Renal pelvis (tissue), 12 donors: ENCODE measurements around the gene TMEM165. TPM values are rescaled to one million over a fixed set of nuclear protein-coding genes. Genes with fewer than 3 reads are reported as not detected.
"Not testable (repeated sequence)": the region's sequence is repeated elsewhere in the genome, so short reads cannot be mapped to it uniquely, and the experiment has no call there.

Source experiments
- DNase-seq: peaks from one replicate; pipeline ENCODE4 v3.0.0-alpha.2; 2013
- long read RNA-seq, 16 experiments: transcript quantifications; one replicate each; lab custom pipeline, GENCODE V29; 2026
- polyA plus RNA-seq, 3 donors: library from polyadenylated mRNA; unstranded; fragments of 120-200 nt; gene quantifications; one replicate each; pipeline ENCODE4 v1.2.1, GENCODE V29; 2013; ENCODE audit not compliant: insufficient read length in 3 of 3

Gene TMEM165, protein sequence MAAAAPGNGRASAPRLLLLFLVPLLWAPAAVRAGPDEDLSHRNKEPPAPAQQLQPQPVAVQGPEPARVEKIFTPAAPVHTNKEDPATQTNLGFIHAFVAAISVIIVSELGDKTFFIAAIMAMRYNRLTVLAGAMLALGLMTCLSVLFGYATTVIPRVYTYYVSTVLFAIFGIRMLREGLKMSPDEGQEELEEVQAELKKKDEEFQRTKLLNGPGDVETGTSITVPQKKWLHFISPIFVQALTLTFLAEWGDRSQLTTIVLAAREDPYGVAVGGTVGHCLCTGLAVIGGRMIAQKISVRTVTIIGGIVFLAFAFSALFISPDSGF
- polyA plus RNA-seq: 10 to 100 TPM; 71.1 to 87.6 (median 85.8) TPM
- long read RNA-seq, donor 1, transcript TMEM165-201 (6 exons, 1,928 nt): major isoform, 16 of 22 reads
- long read RNA-seq, donor 1, partial matches to known transcripts: 0 of 22 reads
- long read RNA-seq, donor 1, other reads (novel, unspliced or antisense): 0 of 22 reads
- long read RNA-seq, donor 2, transcript TMEM165-201 (6 exons, 1,928 nt): major isoform, 29 of 76 reads
- long read RNA-seq, donor 2, partial matches to known transcripts: 46 of 76 reads
- long read RNA-seq, donor 2, other reads (novel, unspliced or antisense): 0 of 76 reads
- long read RNA-seq, donor 3, transcript TMEM165-201 (6 exons, 1,928 nt): major isoform, 29 of 54 reads
- long read RNA-seq, donor 3, partial matches to known transcripts: 21 of 54 reads
- long read RNA-seq, donor 3, other reads (novel, unspliced or antisense): 0 of 54 reads
- long read RNA-seq, donor 4, transcript TMEM165-201 (6 exons, 1,928 nt): major isoform, 21 of 32 reads
- long read RNA-seq, donor 4, partial matches to known transcripts: 5 of 32 reads
- long read RNA-seq, donor 4, other reads (novel, unspliced or antisense): 0 of 32 reads
- long read RNA-seq, donor 5, transcript TMEM165-201 (6 exons, 1,928 nt): major isoform, 22 of 23 reads
- long read RNA-seq, donor 5, partial matches to known transcripts: 0 of 23 reads
- long read RNA-seq, donor 5, other reads (novel, unspliced or antisense): 0 of 23 reads
- long read RNA-seq, donor 6, transcript TMEM165-201 (6 exons, 1,928 nt): major isoform, 22 of 23 reads
- long read RNA-seq, donor 6, partial matches to known transcripts: 0 of 23 reads
- long read RNA-seq, donor 6, other reads (novel, unspliced or antisense): 0 of 23 reads
- long read RNA-seq, donor 7, transcript TMEM165-201 (6 exons, 1,928 nt): major isoform, 30 of 33 reads
- long read RNA-seq, donor 7, partial matches to known transcripts: 0 of 33 reads
- long read RNA-seq, donor 7, other reads (novel, unspliced or antisense): 0 of 33 reads
- long read RNA-seq, donor 8, transcript TMEM165-201 (6 exons, 1,928 nt): major isoform, 9 of 9 reads
- long read RNA-seq, donor 8, partial matches to known transcripts: 0 of 9 reads
- long read RNA-seq, donor 8, other reads (novel, unspliced or antisense): 0 of 9 reads
- long read RNA-seq, donor 9, transcript TMEM165-211 (2 exons, 1,786 nt): minor isoform, 6 of 31 reads
- long read RNA-seq, donor 9, transcript TMEM165-201 (6 exons, 1,928 nt): major isoform, 25 of 31 reads
- long read RNA-seq, donor 9, partial matches to known transcripts: 0 of 31 reads
- long read RNA-seq, donor 9, other reads (novel, unspliced or antisense): 0 of 31 reads
- long read RNA-seq, donor 10, transcript TMEM165-201 (6 exons, 1,928 nt): major isoform, 20 of 33 reads
- long read RNA-seq, donor 10, partial matches to known transcripts: 12 of 33 reads
- long read RNA-seq, donor 10, other reads (novel, unspliced or antisense): 0 of 33 reads
- long read RNA-seq, donor 11, transcript TMEM165-201 (6 exons, 1,928 nt): major isoform, 19 of 26 reads
- long read RNA-seq, donor 11, partial matches to known transcripts: 5 of 26 reads
- long read RNA-seq, donor 11, other reads (novel, unspliced or antisense): 0 of 26 reads
- long read RNA-seq, donor 12, transcript TMEM165-201 (6 exons, 1,928 nt): major isoform, 34 of 59 reads
- long read RNA-seq, donor 12, partial matches to known transcripts: 21 of 59 reads
- long read RNA-seq, donor 12, other reads (novel, unspliced or antisense): 0 of 59 reads
- long read RNA-seq, donor 13, transcript TMEM165-201 (6 exons, 1,928 nt): major isoform, 15 of 70 reads
- long read RNA-seq, donor 13, partial matches to known transcripts: 53 of 70 reads
- long read RNA-seq, donor 13, other reads (novel, unspliced or antisense): 0 of 70 reads
- long read RNA-seq, donor 14, transcript TMEM165-201 (6 exons, 1,928 nt): major isoform, 34 of 59 reads
- long read RNA-seq, donor 14, partial matches to known transcripts: 22 of 59 reads
- long read RNA-seq, donor 14, other reads (novel, unspliced or antisense): 0 of 59 reads
- long read RNA-seq, donor 15, transcript TMEM165-201 (6 exons, 1,928 nt): major isoform, 43 of 113 reads
- long read RNA-seq, donor 15, partial matches to known transcripts: 66 of 113 reads
- long read RNA-seq, donor 15, other reads (novel, unspliced or antisense): 0 of 113 reads
- long read RNA-seq, donor 16, transcript TMEM165-201 (6 exons, 1,928 nt): major isoform, 25 of 26 reads
- long read RNA-seq, donor 16, partial matches to known transcripts: 0 of 26 reads
- long read RNA-seq, donor 16, other reads (novel, unspliced or antisense): 0 of 26 reads

- DNase-seq: peak; percentile 87
These were observed at the start of gene TMEM165 for GRCh38 chr4:55395529-55396307. TMEM165 (plus strand) TSS chr4:55395957; CDS start chr4:55396190, 233 bp downstream.

- peak; percentile 81 for DNase-seq
These were observed 49.5 kb upstream of the TMEM165 start, which contains the start of gene SRD5A3 for GRCh38 chr4:55345980-55346850. SRD5A3 (plus strand) TSS chr4:55346242; CDS start chr4:55346337, 95 bp downstream.

DNA sequence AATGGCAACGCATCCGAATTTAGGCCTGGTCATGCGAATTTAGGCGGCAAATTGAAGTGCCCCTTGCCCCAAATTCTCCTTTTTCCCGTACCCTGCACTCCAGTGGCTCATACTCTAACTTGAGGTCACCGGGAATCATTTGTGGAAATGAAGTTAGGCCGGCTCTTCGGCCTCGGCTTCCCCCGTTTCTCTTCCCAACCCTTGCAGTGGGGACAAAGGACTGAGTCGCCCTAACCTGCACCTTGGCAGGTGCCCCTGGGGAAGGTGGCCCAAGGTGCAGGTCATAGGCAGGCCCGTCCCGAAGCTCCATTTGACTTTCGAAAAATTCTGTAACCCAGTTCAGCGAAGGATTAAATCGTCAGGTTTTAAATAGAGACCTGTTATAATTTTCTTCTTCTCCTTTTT, 48.9 kb upstream of the TMEM165 start:
- DNase-seq: no peak

DNA sequence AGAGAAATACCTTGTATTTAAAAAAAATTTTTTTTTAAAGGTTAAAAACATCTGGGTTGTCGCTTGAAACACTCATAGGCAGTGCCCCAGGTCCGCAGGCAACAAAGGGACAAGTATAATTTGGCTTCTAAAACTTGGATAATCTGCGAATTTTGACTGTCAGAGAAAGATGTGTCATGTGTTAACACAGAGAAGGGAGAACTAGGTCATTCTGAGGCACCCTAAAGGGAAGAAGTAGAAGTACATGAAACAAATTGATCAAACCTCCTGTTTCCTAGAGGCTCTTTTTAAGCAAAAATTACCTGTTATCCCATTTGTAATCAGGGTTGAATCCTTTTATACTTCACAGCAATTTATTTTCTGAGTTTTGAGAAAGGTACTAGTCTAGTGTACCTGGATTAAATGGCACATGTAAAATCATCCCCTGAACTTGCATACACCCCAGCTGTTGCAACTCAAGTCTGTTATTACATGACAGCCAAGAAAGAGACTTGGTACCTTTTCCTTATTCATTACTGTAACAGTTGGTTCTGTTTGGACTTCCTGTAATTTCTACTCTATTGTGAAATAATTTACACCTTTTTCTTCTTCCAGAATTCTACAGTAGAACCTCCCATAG, 48.0 kb upstream of the TMEM165 start:
- DNase-seq: no peak

DNA sequence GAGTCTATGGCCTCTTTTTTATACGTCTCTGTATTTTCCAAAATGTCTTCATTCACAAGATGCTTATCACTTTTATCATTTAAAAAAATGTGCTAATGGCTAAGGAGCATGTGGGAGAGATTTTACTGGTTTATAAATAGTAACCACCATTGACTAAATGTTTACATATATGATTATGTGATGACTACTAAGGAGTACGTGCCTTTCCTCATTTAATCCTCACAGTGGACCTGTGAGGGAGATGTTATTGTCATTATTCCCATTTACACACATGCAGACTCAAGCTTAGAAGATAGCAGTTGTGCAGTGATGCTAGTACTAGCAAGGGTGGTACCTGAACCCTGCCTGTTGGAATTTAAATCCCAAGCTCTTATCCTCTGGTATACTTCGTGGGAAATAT, 47.3 kb upstream of the TMEM165 start:
- no peak for DNase-seq

- not testable (repeated sequence) for DNase-seq
These were observed 44.9 kb upstream of the TMEM165 start for GRCh38 chr4:55350870-55351269.

DNA sequence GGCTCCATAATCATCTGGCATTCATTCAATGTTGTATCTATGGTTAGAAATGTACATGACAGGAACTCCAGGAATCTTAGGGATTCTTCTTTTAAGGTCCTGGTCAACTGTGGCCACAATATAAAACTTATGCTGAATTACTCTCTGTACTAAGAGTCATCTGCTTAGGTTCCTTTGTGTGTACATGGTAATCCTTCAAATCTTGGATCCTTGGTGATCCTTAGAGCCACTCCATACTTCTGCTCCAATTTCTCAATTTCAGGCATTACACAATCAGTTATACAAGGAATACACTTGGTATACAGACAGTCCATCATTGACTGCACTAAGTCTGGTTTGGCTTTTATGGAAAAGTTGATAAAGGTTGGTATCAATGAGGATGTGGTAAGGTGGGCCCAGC, 43.9 kb upstream of the TMEM165 start:
- no peak for DNase-seq

DNA sequence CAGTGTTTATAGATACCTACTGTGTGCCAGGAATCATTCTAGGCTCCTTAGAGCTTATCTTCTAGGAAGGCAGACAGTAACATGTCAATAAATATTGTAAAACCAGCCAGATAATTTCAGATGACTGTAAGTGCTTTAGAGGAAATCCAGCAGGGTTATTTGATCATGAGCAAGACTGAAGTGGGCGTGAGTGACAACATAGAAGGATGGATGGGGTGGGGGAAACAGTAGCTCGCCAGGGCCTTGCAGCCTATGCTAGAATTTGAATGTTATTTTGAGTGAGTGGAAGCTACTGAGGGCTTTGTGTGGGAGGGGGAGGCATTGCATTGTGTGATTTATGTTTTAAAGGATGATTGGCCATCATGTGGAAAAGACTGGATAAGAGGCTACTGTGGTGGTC, 43.0 kb upstream of the TMEM165 start:
- DNase-seq: no peak

- not testable (repeated sequence) for DNase-seq
These were observed 42.5 kb upstream of the TMEM165 start for GRCh38 chr4:55353228-55353747.

- DNase-seq: no peak
These were observed 41.1 kb upstream of the TMEM165 start for GRCh38 chr4:55354648-55355047.

DNA sequence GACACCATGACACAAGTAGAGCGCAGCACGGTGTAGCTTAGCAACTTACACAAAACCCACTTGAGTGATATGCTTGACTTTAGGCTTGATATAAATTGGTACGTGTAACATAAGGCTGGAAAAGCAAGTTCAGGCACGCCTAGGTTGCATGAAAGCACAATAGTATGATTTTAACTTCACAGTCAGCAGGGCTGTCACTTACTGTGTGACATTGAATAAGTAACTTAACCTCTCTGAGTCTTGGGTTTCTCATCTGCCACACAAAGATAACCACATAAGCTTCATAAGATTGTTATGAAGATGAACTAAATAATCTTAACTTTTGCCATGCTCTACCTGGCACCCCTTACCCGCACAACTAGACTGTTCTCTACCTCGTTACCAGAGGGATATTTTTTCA, 40.2 kb upstream of the TMEM165 start:
- no peak for DNase-seq

GRCh38 chr4:55356991-55357461, 38.7 kb upstream of the TMEM165 start:
- no peak for DNase-seq

DNA sequence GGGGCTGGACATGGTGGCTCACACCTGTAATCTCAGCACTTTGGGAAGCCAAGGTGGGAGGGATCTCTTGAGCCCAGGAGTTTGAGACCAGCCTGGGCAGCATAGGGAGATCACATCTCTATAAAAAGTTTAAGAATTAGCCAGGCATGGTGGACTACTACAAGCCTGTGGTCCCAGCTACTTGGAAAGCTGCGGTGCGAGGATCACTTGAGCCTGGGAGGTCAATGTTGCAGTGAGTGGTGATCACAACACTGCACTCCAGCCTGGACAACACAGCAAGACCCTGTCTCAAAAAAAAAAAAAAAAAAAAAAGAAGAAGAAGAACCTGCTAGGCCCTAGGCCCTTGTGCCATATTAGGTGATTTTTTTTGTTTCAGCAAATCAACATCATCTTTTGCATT, 37.5 kb upstream of the TMEM165 start:
- no peak for DNase-seq

DNA sequence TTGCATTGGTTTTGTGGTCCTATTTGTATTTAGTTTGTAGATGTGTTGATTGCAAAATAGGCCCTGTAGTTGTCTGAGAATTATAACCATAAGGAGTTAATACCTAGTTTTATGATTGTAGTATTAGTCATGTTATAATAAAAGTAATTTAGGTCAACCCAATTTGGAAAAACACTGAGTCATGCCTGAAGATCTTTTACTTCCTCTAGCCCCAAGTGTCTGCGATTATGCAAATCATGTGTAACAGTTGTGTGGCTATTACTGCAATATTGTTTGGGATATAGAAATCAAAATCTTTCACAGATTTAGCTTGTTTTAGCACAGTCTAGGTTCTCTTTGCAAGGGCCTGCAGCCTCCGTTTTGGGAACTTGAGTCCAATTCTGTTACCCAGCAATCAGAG, 37.1 kb upstream of the TMEM165 start:
- DNase-seq: no peak

DNA sequence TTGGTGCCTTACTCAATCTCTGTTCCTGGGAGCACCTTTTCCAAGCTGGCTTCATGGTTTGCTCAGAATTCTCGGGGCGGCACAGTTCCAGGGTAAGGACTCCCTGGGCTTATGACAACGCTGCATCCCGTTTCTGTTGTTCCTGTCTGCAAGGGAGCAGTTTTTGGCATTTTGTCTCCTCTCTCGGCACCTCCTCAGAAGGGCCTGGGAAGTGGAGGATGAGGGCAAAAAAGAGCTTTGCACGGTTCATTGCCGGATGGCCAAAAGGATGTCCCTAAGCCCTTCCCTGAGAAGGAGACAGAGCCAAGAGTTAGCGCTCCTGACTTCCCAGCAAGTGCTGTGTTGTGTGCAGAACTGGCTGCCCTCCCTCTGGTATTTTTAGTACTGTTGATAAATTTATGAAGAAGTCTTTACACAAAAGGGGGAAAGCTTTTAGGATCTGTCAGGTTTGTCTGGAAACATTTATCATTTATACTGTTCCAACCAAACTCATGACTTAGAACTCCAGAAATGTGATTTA, 36.3 kb upstream of the TMEM165 start:
- no peak for DNase-seq

DNA sequence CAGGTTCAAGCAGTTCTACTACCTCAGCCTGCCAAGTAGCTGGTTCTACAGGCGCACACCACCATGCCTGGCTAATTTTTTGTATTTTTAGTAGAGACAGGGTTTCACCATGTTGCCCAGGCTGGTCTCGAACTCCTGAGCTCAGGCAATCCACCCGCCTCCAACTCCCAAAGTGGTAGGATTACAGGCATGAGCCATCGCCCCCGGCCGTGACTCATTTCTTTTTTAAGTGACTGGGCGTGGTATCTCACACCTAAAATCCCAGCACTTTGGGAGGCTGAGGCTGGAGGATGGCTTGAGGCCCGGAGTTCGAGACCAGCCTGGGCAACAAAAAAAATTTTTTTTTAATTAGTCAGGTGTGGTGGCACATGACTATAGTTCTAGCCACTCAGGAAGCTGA, 32.8 kb upstream of the TMEM165 start:
- not testable (repeated sequence) for DNase-seq
